ENCODE results near the gene EHBP1.

Gene EHBP1

GRCh38 chr2:62705007-62705829 is at the start of gene EHBP1:
TSS of gene EHBP1 (plus strand) at chr2:62705713. CDS start at chr2:62707192, 1,479 bp downstream.
- DNase-seq: peak; percentile 96

GRCh38 chr2:62657783-62658182 is 47.7 kb upstream of the EHBP1 start:
- DNase-seq: no peak

- no peak for DNase-seq
Measured at GRCh38 chr2:62658891-62659290, 46.6 kb upstream of the EHBP1 start.

GRCh38 chr2:62660087-62660486 is 45.4 kb upstream of the EHBP1 start:
- no peak for DNase-seq

- DNase-seq: no peak
Measured at GRCh38 chr2:62660582-62661262, 44.8 kb upstream of the EHBP1 start.

GRCh38 chr2:62661263-62661635 is 44.3 kb upstream of the EHBP1 start:
- no peak for DNase-seq

GRCh38 chr2:62662131-62662530 is 43.4 kb upstream of the EHBP1 start:
- DNase-seq: no peak

GRCh38 chr2:62662554-62662953 is 43.0 kb upstream of the EHBP1 start:
- no peak for DNase-seq

GRCh38 chr2:62663411-62663810 is 42.1 kb upstream of the EHBP1 start:
- no peak for DNase-seq

GRCh38 chr2:62663920-62664795 is 41.4 kb upstream of the EHBP1 start:
- no peak for DNase-seq

GRCh38 chr2:62665446-62665845 is 40.1 kb upstream of the EHBP1 start:
- no peak for DNase-seq

GRCh38 chr2:62669180-62669579 is 36.3 kb upstream of the EHBP1 start:
- DNase-seq: no peak

GRCh38 chr2:62672601-62673000 is 32.9 kb upstream of the EHBP1 start:
- no peak for DNase-seq

GRCh38 chr2:62675062-62675461 is 30.5 kb upstream of the EHBP1 start:
- no peak for DNase-seq

- DNase-seq: no peak
Measured at GRCh38 chr2:62685256-62685655, 20.3 kb upstream of the EHBP1 start.

- no peak for DNase-seq
Measured at GRCh38 chr2:62686012-62686685, 19.4 kb upstream of the EHBP1 start.

GRCh38 chr2:62687636-62688035 is 17.9 kb upstream of the EHBP1 start:
- DNase-seq: no peak

GRCh38 chr2:62688771-62689170 is 16.7 kb upstream of the EHBP1 start:
- DNase-seq: no peak

- DNase-seq: no peak
Measured at GRCh38 chr2:62691186-62691585, 14.3 kb upstream of the EHBP1 start.

GRCh38 chr2:62692225-62692624 is 13.3 kb upstream of the EHBP1 start:
- no peak for DNase-seq

- DNase-seq: no peak
Measured at GRCh38 chr2:62698653-62699052, 6.9 kb upstream of the EHBP1 start.

- DNase-seq: no peak
Measured at GRCh38 chr2:62704654-62705006, 883 bp upstream of the EHBP1 start.

All from GOT3 (cell line).